ENCODE data around the gene IL20. TPM values are rescaled to one million over a fixed set of nuclear protein-coding genes. Genes with fewer than 3 reads are reported as not detected.

The IL20 gene, protein sequence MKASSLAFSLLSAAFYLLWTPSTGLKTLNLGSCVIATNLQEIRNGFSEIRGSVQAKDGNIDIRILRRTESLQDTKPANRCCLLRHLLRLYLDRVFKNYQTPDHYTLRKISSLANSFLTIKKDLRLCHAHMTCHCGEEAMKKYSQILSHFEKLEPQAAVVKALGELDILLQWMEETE
- total RNA-seq: not detected
- long read RNA-seq: 0 reads

DNA sequence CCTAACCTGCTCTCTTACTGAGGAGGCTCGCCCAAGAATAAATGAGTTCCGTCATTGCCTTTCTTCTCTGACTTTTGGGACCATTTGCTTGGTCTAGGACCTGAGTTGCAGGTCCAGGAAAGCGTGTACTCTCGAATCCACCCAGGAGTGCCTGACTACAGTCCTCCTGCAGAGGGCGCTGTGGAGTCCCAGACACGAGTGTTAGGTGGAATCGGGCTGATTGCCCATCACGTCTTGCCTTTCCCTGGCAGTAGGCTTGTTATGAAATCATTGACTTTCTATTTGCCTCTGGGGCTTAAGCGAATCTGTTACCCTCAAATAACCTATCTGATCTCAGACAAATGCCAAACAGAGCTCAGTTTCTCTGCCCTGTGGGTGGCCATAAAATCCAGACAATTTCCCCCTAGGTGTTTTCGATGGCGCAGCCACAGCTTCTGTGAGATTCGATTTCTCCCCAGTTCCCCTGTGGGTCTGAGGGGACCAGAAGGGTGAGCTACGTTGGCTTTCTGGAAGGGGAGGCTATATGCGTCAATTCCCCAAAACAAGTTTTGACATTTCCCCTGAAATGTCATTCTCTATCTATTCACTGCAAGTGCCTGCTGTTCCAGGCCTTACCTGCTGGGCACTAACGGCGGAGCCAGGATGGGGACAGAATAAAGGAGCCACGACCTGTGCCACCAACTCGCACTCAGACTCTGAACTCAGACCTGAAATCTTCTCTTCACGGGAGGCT, at the start of gene IL20:
Gene IL20, plus strand, starts transcription at position 685 of the 733 bp plus-strand sequence. CDS start 230 bp downstream, outside the sequence.
- 30% methylated on average over 14 of the region's 19 CpGs for WGBS (ENCODE audit: insufficient coverage, low coverage, low lambda C conversion rate, missing lambda C conversion rate)
- DNase-seq (peak; percentile 92 to 95 (median 92)), ATAC-seq (peak; percentile 98 to 100 (median 98))

GRCh38 chr1:206816390-206817287, 48.8 kb upstream of the IL20 start:
- H3K27ac ChIP-seq: no peak overlapping the region
- H3K36me3 ChIP-seq: no peaks in the 10 kb centered on the region
- DNase-seq (no peak), ATAC-seq (peak in 3 of 4 donors; percentile 21 to 45 (median 29))
- TF ChIP-seq CTCF (IDR thresholded peaks at IDR 0.05) (no peak), POLR2A (IDR thresholded peaks at IDR 0.05) (no peak)
- WGBS (ENCODE audit: insufficient coverage, low coverage, low lambda C conversion rate, missing lambda C conversion rate): 55% methylated on average over 4 of the region's 4 CpGs
- intact Hi-C loops (cut with DNase I): no loop called here
- H3K4me1 ChIP-seq: no peaks in the 10 kb centered on the region
- H3K4me3 ChIP-seq: no peak overlapping the region
- H3K27me3 ChIP-seq: no peaks in the 10 kb centered on the region
- H3K9me3 ChIP-seq: peaks cover 0 to 3% (median 0%) of the 10 kb centered on the region in 4 donors

More for the DNA sequence above, at the start of gene IL20:
- H3K9me3 ChIP-seq: no peaks in the 10 kb centered on the region
- H3K4me1 ChIP-seq: peaks cover 0 to 4% (median 2%) of the 10 kb centered on the region in 4 donors
- H3K4me3 ChIP-seq: no peak within 1 kb of the TSS
- TF ChIP-seq POLR2A (IDR thresholded peaks at IDR 0.05) (no peak), CTCF (IDR thresholded peaks at IDR 0.05) (peak; percentile 91 to 99 (median 96))
- H3K36me3 ChIP-seq: no peaks in the 10 kb centered on the region
- intact Hi-C loops (cut with DNase I): loop anchor here in 1 of 2 donors (10.0 kb wide), 1 partner anchor 50 kb away; no protein-coding TSS in a partner anchor
- H3K27me3 ChIP-seq: no peaks in the 10 kb centered on the region
- peak within 1 kb of the TSS in 1 of 3 donors; percentile 3 for H3K27ac ChIP-seq

- H3K36me3 ChIP-seq: no peaks in the 10 kb centered on the region
- no peak for ATAC-seq
- WGBS (ENCODE audit: insufficient coverage, low coverage, low lambda C conversion rate, missing lambda C conversion rate): 23% methylated on average over 1 of the region's 4 CpGs
- TF ChIP-seq POLR2A (IDR thresholded peaks at IDR 0.05): no peak
- no peak for TF ChIP-seq CTCF (IDR thresholded peaks at IDR 0.05)
- no peaks in the 10 kb centered on the region for H3K27me3 ChIP-seq
- no peak overlapping the region for H3K4me3 ChIP-seq
- intact Hi-C loops (cut with DNase I): no loop called here
- no peaks in the 10 kb centered on the region for H3K4me1 ChIP-seq
- no peaks in the 10 kb centered on the region for H3K9me3 ChIP-seq
- no peak overlapping the region for H3K27ac ChIP-seq
- no peak for DNase-seq
Measured at GRCh38 chr1:206821493-206821892, 43.9 kb upstream of the IL20 start.

DNA sequence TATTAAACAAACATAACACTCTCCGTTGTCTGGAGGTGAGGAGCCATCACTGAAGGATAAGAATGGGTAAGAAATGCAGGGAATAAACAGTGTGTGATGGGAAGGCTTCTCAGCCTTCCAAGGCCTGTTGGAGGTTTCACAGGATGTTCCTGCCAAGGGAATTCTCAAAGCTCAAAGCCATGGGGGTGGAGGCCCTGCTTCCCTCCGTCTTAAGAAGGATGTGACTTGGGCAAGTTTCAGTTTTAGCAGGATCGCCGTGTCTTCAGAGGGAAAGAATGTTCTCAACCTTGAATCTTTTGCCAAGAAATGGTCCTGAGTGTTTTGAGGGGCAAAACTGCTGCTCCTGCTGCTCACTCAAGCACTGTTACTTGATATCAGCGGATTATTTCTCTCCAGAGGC, 41.7 kb upstream of the IL20 start:
- Histone ChIP-seq H3K36me3 (no peaks in the 10 kb centered on the region), H3K9me3 (no peaks in the 10 kb centered on the region), H3K4me3 (no peak overlapping the region), H3K27ac (peak overlapping the region in 1 of 3 donors; percentile 3), H3K4me1 (no peaks in the 10 kb centered on the region), H3K27me3 (no peaks in the 10 kb centered on the region)
- intact Hi-C loops (cut with DNase I): no loop called here
- DNase-seq (no peak), ATAC-seq (peak in 1 of 4 donors; percentile 38)
- WGBS (ENCODE audit: insufficient coverage, low coverage, low lambda C conversion rate, missing lambda C conversion rate): 44% methylated on average over 4 of the region's 5 CpGs
- no peak for TF ChIP-seq POLR2A (IDR thresholded peaks at IDR 0.05)
- TF ChIP-seq CTCF (IDR thresholded peaks at IDR 0.05): no peak
